Activated naive CD8-positive, alpha-beta T cell treated with anti-CD3 and anti-CD28 coated beads for 36 hours (primary cell): ENCODE measurements around the gene RMRP. TPM values are rescaled to one million over a fixed set of nuclear protein-coding genes. Genes with fewer than 3 reads are reported as not detected.

Source experiments
- DNase-seq: peaks from one replicate; pipeline ENCODE4 v3.0.0; 2021
- H3K27ac Mint-ChIP-seq: one replicate; pipeline ENCODE4 v1.8.0; 2022; ENCODE audit warnings: mild to moderate bottlenecking, moderate library complexity, mixed read lengths
- H3K27me3 Mint-ChIP-seq: one replicate; pipeline ENCODE4 v1.8.0; 2022; ENCODE audit warnings: mild to moderate bottlenecking, mixed read lengths
- H3K36me3 Mint-ChIP-seq: one replicate; pipeline ENCODE4 v1.8.0; 2021; ENCODE audit warnings: mild to moderate bottlenecking, mixed read lengths
- H3K4me1 Mint-ChIP-seq: one replicate; pipeline ENCODE4 v1.8.0; 2021; ENCODE audit warnings: mixed read lengths
- H3K4me3 Mint-ChIP-seq: one replicate; pipeline ENCODE4 v1.8.0; 2022; ENCODE audit warnings: mild to moderate bottlenecking, moderate library complexity, mixed read lengths
- H3K9me3 Mint-ChIP-seq: one replicate; pipeline ENCODE4 v1.8.0; 2022; ENCODE audit warnings: mixed read lengths
- total RNA-seq, 2 experiments: library from RNA; stranded (reverse); gene quantifications; one replicate each; pipeline ENCODE4 v1.2.3, GENCODE V29; 2021

RMRP gene
- total RNA-seq, 2 experiments from 2014 or later: 8,498 to 10,099 TPM

- H3K4me3 Mint-ChIP-seq: peak overlapping the region; percentile 50
- peaks cover 67% of the 10 kb centered on the region for H3K4me1 Mint-ChIP-seq
- peak overlapping the region; percentile 76 for H3K27ac Mint-ChIP-seq
- no peak for DNase-seq
- H3K9me3 Mint-ChIP-seq: peaks cover 3% of the 10 kb centered on the region
- peaks cover 4% of the 10 kb centered on the region for H3K27me3 Mint-ChIP-seq
- peaks cover 38% of the 10 kb centered on the region for H3K36me3 Mint-ChIP-seq
These were observed 4.6 kb upstream of the RMRP start for GRCh38 chr9:35662437-35662836.

- Mint-ChIP-seq H3K4me3 (no peak overlapping the region), H3K27ac (peak overlapping the region; percentile 72), H3K9me3 (peaks cover 3% of the 10 kb centered on the region), H3K27me3 (peaks cover 4% of the 10 kb centered on the region), H3K36me3 (peaks cover 38% of the 10 kb centered on the region), H3K4me1 (peaks cover 72% of the 10 kb centered on the region)
- no peak for DNase-seq
These were observed 4.0 kb upstream of the RMRP start for GRCh38 chr9:35661756-35662350.

- Mint-ChIP-seq H3K36me3 (peaks cover 38% of the 10 kb centered on the region), H3K4me3 (no peak overlapping the region), H3K27ac (no peak overlapping the region), H3K9me3 (peaks cover 3% of the 10 kb centered on the region), H3K4me1 (peaks cover 74% of the 10 kb centered on the region), H3K27me3 (peaks cover 4% of the 10 kb centered on the region)
- DNase-seq: no peak
These were observed 3.2 kb upstream of the RMRP start for GRCh38 chr9:35660966-35661415.

GRCh38 chr9:35659340-35659739, 1.5 kb upstream of the RMRP start:
- Mint-ChIP-seq H3K4me3 (peak overlapping the region; percentile 86), H3K4me1 (peaks cover 71% of the 10 kb centered on the region), H3K27ac (peak overlapping the region; percentile 98), H3K27me3 (peaks cover 4% of the 10 kb centered on the region), H3K36me3 (peaks cover 38% of the 10 kb centered on the region), H3K9me3 (peaks cover 3% of the 10 kb centered on the region)
- no peak for DNase-seq

- DNase-seq: no peak
- peaks cover 4% of the 10 kb centered on the region for H3K27me3 Mint-ChIP-seq
- H3K27ac Mint-ChIP-seq: peak overlapping the region; percentile 98
- H3K9me3 Mint-ChIP-seq: peaks cover 3% of the 10 kb centered on the region
- peaks cover 38% of the 10 kb centered on the region for H3K36me3 Mint-ChIP-seq
- H3K4me1 Mint-ChIP-seq: peaks cover 70% of the 10 kb centered on the region
- peak overlapping the region; percentile 86 for H3K4me3 Mint-ChIP-seq
These were observed 1.1 kb upstream of the RMRP start for GRCh38 chr9:35658968-35659220.

- DNase-seq: peak; percentile 90
- H3K27ac Mint-ChIP-seq: peak within 1 kb of the TSS; percentile 98
- peaks cover 66% of the 10 kb centered on the region for H3K4me1 Mint-ChIP-seq
- peak within 1 kb of the TSS; percentile 86 for H3K4me3 Mint-ChIP-seq
- H3K27me3 Mint-ChIP-seq: peaks cover 4% of the 10 kb centered on the region
- H3K9me3 Mint-ChIP-seq: peaks cover 3% of the 10 kb centered on the region
- peaks cover 37% of the 10 kb centered on the region for H3K36me3 Mint-ChIP-seq
These were observed 533 bp upstream of the RMRP start, which contains the start of gene CCDC107 for GRCh38 chr9:35658137-35658967. TSS of gene CCDC107 (plus strand) at chr9:35658292. CDS start at chr9:35658380, 88 bp downstream.

GRCh38 chr9:35656831-35657545, 831 bp downstream of the RMRP start:
- Mint-ChIP-seq H3K27me3 (peaks cover 4% of the 10 kb centered on the region), H3K9me3 (peaks cover 2% of the 10 kb centered on the region), H3K27ac (peak overlapping the region; percentile 98), H3K36me3 (peaks cover 25% of the 10 kb centered on the region), H3K4me1 (peaks cover 59% of the 10 kb centered on the region), H3K4me3 (peak overlapping the region; percentile 86)
- DNase-seq: no peak

GRCh38 chr9:35656348-35656747, 1.5 kb downstream of the RMRP start:
- peaks cover 20% of the 10 kb centered on the region for H3K36me3 Mint-ChIP-seq
- peaks cover 4% of the 10 kb centered on the region for H3K27me3 Mint-ChIP-seq
- H3K4me3 Mint-ChIP-seq: peak overlapping the region; percentile 18
- H3K9me3 Mint-ChIP-seq: peaks cover 2% of the 10 kb centered on the region
- no peak overlapping the region for H3K27ac Mint-ChIP-seq
- H3K4me1 Mint-ChIP-seq: peaks cover 60% of the 10 kb centered on the region
- DNase-seq: no peak

- H3K9me3 Mint-ChIP-seq: peaks cover 2% of the 10 kb centered on the region
- peaks cover 52% of the 10 kb centered on the region for H3K4me1 Mint-ChIP-seq
- no peak for DNase-seq
- peak overlapping the region; percentile 20 for H3K27ac Mint-ChIP-seq
- H3K36me3 Mint-ChIP-seq: peaks cover 11% of the 10 kb centered on the region
- H3K4me3 Mint-ChIP-seq: no peak overlapping the region
- peaks cover 4% of the 10 kb centered on the region for H3K27me3 Mint-ChIP-seq
These were observed 4.2 kb downstream of the RMRP start for GRCh38 chr9:35653611-35654010.

GRCh38 chr9:35652829-35653209, 5.0 kb downstream of the RMRP start:
- Mint-ChIP-seq H3K36me3 (peaks cover 12% of the 10 kb centered on the region), H3K9me3 (peaks cover under 1% of the 10 kb centered on the region), H3K4me1 (peaks cover 58% of the 10 kb centered on the region), H3K27ac (no peak overlapping the region), H3K4me3 (no peak overlapping the region), H3K27me3 (peaks cover 2% of the 10 kb centered on the region)
- no peak for DNase-seq

- peaks cover 58% of the 10 kb centered on the region for H3K4me1 Mint-ChIP-seq
- peak overlapping the region; percentile 70 for H3K27ac Mint-ChIP-seq
- H3K4me3 Mint-ChIP-seq: peak overlapping the region; percentile 92
- no peaks in the 10 kb centered on the region for H3K27me3 Mint-ChIP-seq
- H3K36me3 Mint-ChIP-seq: peaks cover 12% of the 10 kb centered on the region
- DNase-seq: no peak
- H3K9me3 Mint-ChIP-seq: no peaks in the 10 kb centered on the region
These were observed 5.6 kb downstream of the RMRP start for GRCh38 chr9:35651956-35652828.

GRCh38 chr9:35650341-35651158, 7.3 kb downstream of the RMRP start, which contains the start of gene SIT1:
TSS of gene SIT1 (minus strand) at chr9:35650931. CDS start at chr9:35650853, 78 bp downstream.
- Mint-ChIP-seq H3K27me3 (no peaks in the 10 kb centered on the region), H3K36me3 (peaks cover 14% of the 10 kb centered on the region), H3K4me1 (peaks cover 46% of the 10 kb centered on the region), H3K27ac (peak within 1 kb of the TSS; percentile 93), H3K4me3 (peak within 1 kb of the TSS; percentile 92), H3K9me3 (no peaks in the 10 kb centered on the region)
- DNase-seq: peak; percentile 43

- H3K4me1 Mint-ChIP-seq: peaks cover 48% of the 10 kb centered on the region
- no peaks in the 10 kb centered on the region for H3K27me3 Mint-ChIP-seq
- H3K36me3 Mint-ChIP-seq: peaks cover 14% of the 10 kb centered on the region
These were observed 8.1 kb downstream of the RMRP start for GRCh38 chr9:35649431-35650340.

More at GRCh38 chr9:35649431-35650340, 8.1 kb downstream of the RMRP start:
- DNase-seq: peak; percentile 39
- peak overlapping the region; percentile 93 for H3K27ac Mint-ChIP-seq
- peak overlapping the region; percentile 92 for H3K4me3 Mint-ChIP-seq
- no peaks in the 10 kb centered on the region for H3K9me3 Mint-ChIP-seq
